Osteoblast (primary cell): Measurements from ENCODE around the gene DLG2. TPM values are rescaled to one million over a fixed set of nuclear protein-coding genes. Genes with fewer than 3 reads are reported as not detected.

Experiments
- DNase-seq: peaks from one replicate; pipeline ENCODE4 v3.0.0; 2011; ENCODE audit warnings: low spot score, mixed read lengths; ENCODE audit not compliant: insufficient read length; ENCODE audit errors: missing footprints
- H2AFZ ChIP-seq: 2 replicates; pipeline ENCODE4 v1.6.0; 2011; ENCODE audit warnings: mild to moderate bottlenecking, low read length
- H3K27ac ChIP-seq: 2 replicates; pipeline ENCODE4 v1.5.1; 2011; ENCODE audit warnings: mild to moderate bottlenecking, low read depth, low read length, moderate library complexity
- H3K27me3 ChIP-seq: 2 replicates; pipeline ENCODE4 v1.6.0; 2012; ENCODE audit warnings: mild to moderate bottlenecking, control low read depth, inconsistent platforms, low read length, moderate library complexity; ENCODE audit not compliant: insufficient read depth
- H3K36me3 ChIP-seq: 2 replicates; pipeline ENCODE4 v1.5.1; 2011; ENCODE audit warnings: mild to moderate bottlenecking, low read length, control low read depth, moderate library complexity; ENCODE audit not compliant: insufficient read depth
- H3K4me1 ChIP-seq: 2 replicates; pipeline ENCODE4 v1.5.1; 2011; ENCODE audit warnings: mild to moderate bottlenecking, low read length, control low read depth, moderate library complexity; ENCODE audit not compliant: insufficient read depth
- H3K4me2 ChIP-seq: 2 replicates; pipeline ENCODE4 v1.6.0; 2011; ENCODE audit warnings: mild to moderate bottlenecking, low read length; ENCODE audit not compliant: insufficient read depth
- H3K4me3 ChIP-seq: fragments of 200-600 bp; sonication (generic); 3 replicates; pipeline ENCODE4 v1.5.1; 2012; ENCODE audit warnings: mild to moderate bottlenecking, low read length, inconsistent platforms; ENCODE audit not compliant: insufficient read depth
- H3K79me2 ChIP-seq: 2 replicates; pipeline ENCODE4 v1.6.0; 2012; ENCODE audit warnings: mild to moderate bottlenecking, low read length, control low read depth, inconsistent platforms; ENCODE audit not compliant: insufficient read depth
- H3K9me3 ChIP-seq: 2 replicates; pipeline ENCODE4 v1.5.1; 2011; ENCODE audit warnings: low read depth, low read length, control low read depth
- H4K20me1 ChIP-seq: 2 replicates; pipeline ENCODE4 v1.6.0; 2012; ENCODE audit warnings: mild to moderate bottlenecking, low read length, control low read depth; ENCODE audit not compliant: insufficient read depth
- total RNA-seq: library from RNA; depleted of rRNA; stranded (reverse); fragments of >200 nt; gene quantifications from 2 replicates; pipeline ENCODE4 v1.2.3, GENCODE V29; 2012
- TF ChIP-seq, protein P1 (sequence below): IDR thresholded peaks from 2 replicates; pipeline ENCODE4 v1.5.1; 2011; ENCODE audit warnings: mild to moderate bottlenecking, low read depth, low read length, moderate library complexity; ENCODE audit errors: extremely low read depth

Gene DLG2
- total RNA-seq, 1 donor = 3.3 TPM

DNA sequence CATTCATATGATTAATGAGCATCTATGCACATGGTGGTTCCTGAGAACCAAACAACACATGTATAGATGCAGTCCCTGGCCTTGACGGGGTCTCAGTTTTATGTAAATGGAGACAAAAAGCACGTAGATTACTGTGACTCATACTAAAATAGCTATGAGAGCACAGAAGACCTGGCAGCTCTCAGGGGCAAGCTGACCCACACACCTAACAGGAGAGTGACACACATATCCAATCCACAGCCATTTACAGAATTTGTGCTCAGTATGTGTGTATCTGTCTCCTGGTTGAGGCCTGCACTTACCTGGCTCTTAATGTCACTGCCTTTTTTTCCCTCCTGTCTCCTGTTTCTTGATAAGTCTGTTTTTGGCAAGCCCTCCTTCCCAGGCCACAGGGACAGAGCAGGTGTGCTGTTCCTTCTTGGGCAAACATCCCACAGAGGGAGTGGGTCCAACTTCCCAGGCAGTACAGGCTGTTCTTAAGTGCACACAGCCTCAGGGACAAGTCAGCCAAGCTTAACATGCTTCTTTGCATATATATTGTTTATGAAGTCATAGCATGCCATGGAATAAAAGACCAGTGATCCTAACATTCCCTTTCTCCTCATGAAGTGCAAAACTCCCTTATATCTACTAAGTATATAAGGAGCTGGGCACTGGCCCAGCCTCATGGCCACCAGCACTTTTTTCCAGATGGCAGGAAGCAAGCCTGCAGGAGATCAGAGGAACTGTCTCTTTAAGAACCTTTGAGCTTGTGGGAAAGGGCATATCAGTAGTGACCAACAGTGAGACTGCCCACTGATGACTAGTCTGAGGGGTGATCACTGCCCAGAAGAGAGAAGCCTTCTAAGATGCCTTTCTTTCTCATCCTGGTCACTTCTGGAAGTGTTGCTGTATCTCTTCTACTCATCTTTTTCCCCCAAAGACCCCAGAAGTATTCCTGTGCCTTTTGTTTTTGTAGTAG is 2216.3 kb downstream of the DLG2 start:
- no peaks in the 10 kb centered on the region for H4K20me1 ChIP-seq
- no peak overlapping the region for H3K4me3 ChIP-seq
- TF ChIP-seq, protein P1, sequence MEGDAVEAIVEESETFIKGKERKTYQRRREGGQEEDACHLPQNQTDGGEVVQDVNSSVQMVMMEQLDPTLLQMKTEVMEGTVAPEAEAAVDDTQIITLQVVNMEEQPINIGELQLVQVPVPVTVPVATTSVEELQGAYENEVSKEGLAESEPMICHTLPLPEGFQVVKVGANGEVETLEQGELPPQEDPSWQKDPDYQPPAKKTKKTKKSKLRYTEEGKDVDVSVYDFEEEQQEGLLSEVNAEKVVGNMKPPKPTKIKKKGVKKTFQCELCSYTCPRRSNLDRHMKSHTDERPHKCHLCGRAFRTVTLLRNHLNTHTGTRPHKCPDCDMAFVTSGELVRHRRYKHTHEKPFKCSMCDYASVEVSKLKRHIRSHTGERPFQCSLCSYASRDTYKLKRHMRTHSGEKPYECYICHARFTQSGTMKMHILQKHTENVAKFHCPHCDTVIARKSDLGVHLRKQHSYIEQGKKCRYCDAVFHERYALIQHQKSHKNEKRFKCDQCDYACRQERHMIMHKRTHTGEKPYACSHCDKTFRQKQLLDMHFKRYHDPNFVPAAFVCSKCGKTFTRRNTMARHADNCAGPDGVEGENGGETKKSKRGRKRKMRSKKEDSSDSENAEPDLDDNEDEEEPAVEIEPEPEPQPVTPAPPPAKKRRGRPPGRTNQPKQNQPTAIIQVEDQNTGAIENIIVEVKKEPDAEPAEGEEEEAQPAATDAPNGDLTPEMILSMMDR = no peak

GRCh38 chr11:83409891-83410290 is 2217.3 kb downstream of the DLG2 start:
- Histone ChIP-seq H3K27me3 (no peaks in the 10 kb centered on the region), H3K4me1 (no peaks in the 10 kb centered on the region), H3K9me3 (no peaks in the 10 kb centered on the region), H3K4me3 (no peak overlapping the region), H3K4me2 (no peak overlapping the region), H4K20me1 (no peaks in the 10 kb centered on the region), H3K36me3 (no peaks in the 10 kb centered on the region), H3K27ac (no peak overlapping the region), H2AFZ (no peak overlapping the region), H3K79me2 (no peaks in the 10 kb centered on the region)
- no peak for DNase-seq
- TF ChIP-seq, protein P1 = no peak

More for the DNA sequence above, 2216.3 kb downstream of the DLG2 start:
- no peaks in the 10 kb centered on the region for H3K9me3 ChIP-seq
- H3K27ac ChIP-seq = no peak overlapping the region
- no peaks in the 10 kb centered on the region for H3K79me2 ChIP-seq
- no peaks in the 10 kb centered on the region for H3K27me3 ChIP-seq
- no peaks in the 10 kb centered on the region for H3K36me3 ChIP-seq
- no peak overlapping the region for H2AFZ ChIP-seq
- H3K4me2 ChIP-seq = no peak overlapping the region
- DNase-seq = no peak
- no peaks in the 10 kb centered on the region for H3K4me1 ChIP-seq

DNA sequence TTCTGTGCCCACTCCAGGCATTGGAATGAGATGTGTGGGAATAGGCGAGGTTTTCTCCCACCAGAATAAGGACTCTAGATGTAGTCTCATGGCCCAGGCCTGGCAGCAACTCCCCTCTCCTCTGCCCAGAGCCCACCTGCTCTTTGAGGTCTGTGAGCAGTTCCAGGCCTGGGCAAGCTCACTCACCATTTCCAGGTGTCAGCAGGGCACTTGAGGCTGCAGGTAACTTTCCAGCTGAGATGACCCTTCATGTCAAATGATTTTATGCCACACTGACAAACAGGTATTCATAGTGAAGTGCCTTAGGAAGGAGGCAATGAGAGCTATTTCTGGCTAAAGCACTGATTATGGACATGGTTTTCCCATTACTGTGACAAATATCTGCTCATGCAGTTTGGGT is 2217.7 kb downstream of the DLG2 start:
- no peak overlapping the region for H3K4me3 ChIP-seq

DNA sequence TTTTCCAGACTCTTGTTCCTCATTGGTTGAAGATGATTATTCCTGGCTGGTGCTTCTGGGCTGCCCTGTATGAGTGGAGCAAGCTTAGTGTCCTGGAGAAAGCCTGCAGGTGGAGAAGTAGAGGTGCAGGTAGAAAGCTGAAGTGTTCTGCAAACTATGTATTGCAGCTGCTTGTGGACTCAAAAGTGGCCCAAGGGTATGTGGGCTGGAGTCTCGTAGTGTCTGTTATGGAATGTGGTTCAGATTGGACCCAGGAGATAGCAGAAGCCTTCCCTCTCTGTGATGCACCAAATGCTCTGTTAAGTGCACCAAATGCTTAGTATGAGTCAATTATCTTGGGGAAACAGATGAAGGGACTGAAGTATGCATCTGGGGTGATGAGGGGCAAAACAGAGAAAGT is 2218.2 kb downstream of the DLG2 start:
- no peaks in the 10 kb centered on the region for H3K36me3 ChIP-seq
- H3K27me3 ChIP-seq = no peaks in the 10 kb centered on the region
- TF ChIP-seq, protein P1 = no peak
- H3K4me2 ChIP-seq = no peak overlapping the region
- no peak for DNase-seq
- no peaks in the 10 kb centered on the region for H3K79me2 ChIP-seq
- H2AFZ ChIP-seq = no peak overlapping the region
- no peak overlapping the region for H3K27ac ChIP-seq
- no peaks in the 10 kb centered on the region for H3K9me3 ChIP-seq
- H3K4me1 ChIP-seq = no peaks in the 10 kb centered on the region
- no peak overlapping the region for H3K4me3 ChIP-seq
- H4K20me1 ChIP-seq = no peaks in the 10 kb centered on the region

More for the DNA sequence above, 2217.7 kb downstream of the DLG2 start:
- H2AFZ ChIP-seq = no peak overlapping the region
- no peaks in the 10 kb centered on the region for H3K36me3 ChIP-seq
- no peak overlapping the region for H3K27ac ChIP-seq
- no peaks in the 10 kb centered on the region for H4K20me1 ChIP-seq
- no peak for DNase-seq
- H3K79me2 ChIP-seq = no peaks in the 10 kb centered on the region
- H3K4me2 ChIP-seq = no peak overlapping the region
- TF ChIP-seq, protein P1 = no peak
- H3K27me3 ChIP-seq = no peaks in the 10 kb centered on the region
- no peaks in the 10 kb centered on the region for H3K4me1 ChIP-seq
- no peaks in the 10 kb centered on the region for H3K9me3 ChIP-seq
